Smooth muscle cell (in vitro differentiated cells): Measurements from ENCODE around the gene CLCF1. TPM values are rescaled to one million over a fixed set of nuclear protein-coding genes. Genes with fewer than 3 reads are reported as not detected.

Source experiments
- DNase-seq: peaks from one replicate; lab custom pipeline; 2025; ENCODE audit not compliant: unreplicated experiment; lab: John Stamatoyannopoulos, UW
- H2AFZ ChIP-seq: fragments of 200-600 bp; sonication (generic); 2 replicates; pipeline ENCODE4 v1.6.0; 2016; ENCODE audit warnings: antibody characterized with exemption, low read depth, mild to moderate bottlenecking
- H3F3A ChIP-seq: fragments of 200-600 bp; sonication (generic); 2 replicates; pipeline ENCODE4 v1.6.0; 2017; ENCODE audit warnings: antibody characterized with exemption, low read depth
- H3K27ac ChIP-seq: fragments of 200-600 bp; sonication (generic); 2 replicates; pipeline ENCODE4 v1.5.1; 2016; ENCODE audit warnings: low read depth, mild to moderate bottlenecking
- H3K27me3 ChIP-seq: fragments of 200-600 bp; sonication (generic); 2 replicates; pipeline ENCODE4 v1.6.1; 2016; ENCODE audit warnings: low read depth, mild to moderate bottlenecking
- H3K36me3 ChIP-seq: fragments of 200-600 bp; sonication (generic); 2 replicates; pipeline ENCODE4 v1.5.1; 2016; ENCODE audit warnings: low read depth
- H3K4me1 ChIP-seq: fragments of 200-600 bp; sonication (generic); 2 replicates; pipeline ENCODE4 v1.5.1; 2016; ENCODE audit warnings: low read depth
- H3K4me2 ChIP-seq: fragments of 200-600 bp; sonication (generic); 2 replicates; pipeline ENCODE4 v1.6.0; 2016; ENCODE audit warnings: mild to moderate bottlenecking
- H3K4me3 ChIP-seq: fragments of 200-600 bp; sonication (generic); 2 replicates; pipeline ENCODE4 v1.5.1; 2016; ENCODE audit warnings: mild to moderate bottlenecking
- H3K79me2 ChIP-seq: fragments of 200-600 bp; sonication (generic); 2 replicates; pipeline ENCODE4 v1.6.0; 2016; ENCODE audit warnings: low read depth, mild to moderate bottlenecking
- H3K9ac ChIP-seq: fragments of 200-600 bp; sonication (generic); 2 replicates; pipeline ENCODE4 v1.6.0; 2016; ENCODE audit warnings: low read depth
- H3K9me3 ChIP-seq: fragments of 200-600 bp; sonication (generic); replicated peaks from 2 replicates; pipeline ENCODE4 v1.5.1; 2016; ENCODE audit warnings: low read depth
- H4K20me1 ChIP-seq: fragments of 200-600 bp; sonication (generic); 2 replicates; pipeline ENCODE4 v1.6.0; 2016; ENCODE audit warnings: low read depth
- CTCF ChIP-seq: fragments of 200-600 bp; sonication (generic); IDR thresholded peaks from 2 replicates; pipeline ENCODE4 v1.5.1; 2017; ENCODE audit warnings: borderline replicate concordance, mild to moderate bottlenecking, antibody characterized with exemption; ENCODE audit not compliant: insufficient read depth, poor library complexity, severe bottlenecking
- WGBS: methylation state at CpG from one replicate; pipeline ENCODE4 v1.1.7; 2016; ENCODE audit warnings: low lambda C conversion rate; 5-methylcytosine and 5-hydroxymethylcytosine counted together
- polyA plus RNA-seq: library from polyadenylated mRNA; unstranded; fragments of >200 nt; fragmentation: Nextera tagmentation; extraction: Ambion mirVana; gene quantifications from 2 replicates; pipeline ENCODE4 v1.2.1, GENCODE V29; 2016
- total RNA-seq: library from RNA; depleted of rRNA; stranded (reverse); fragments of >200 nt; gene quantifications from 2 replicates; pipeline ENCODE4 v1.2.3, GENCODE V29; 2014

The CLCF1 gene
- total and polyA plus RNA-seq, 2 experiments from 2014 or later: 6.2 to 12.2 TPM

GRCh38 chr11:67317888-67318555, 55.4 kb downstream of the CLCF1 start:
- no peak for TF ChIP-seq CTCF
- Histone ChIP-seq H3K9ac (peak overlapping the region; percentile 75), H2AFZ (peak overlapping the region; percentile 53), H3K36me3 (no peaks in the 10 kb centered on the region), H3K4me2 (peak overlapping the region; percentile 91), H3K79me2 (no peaks in the 10 kb centered on the region), H3F3A (no peaks in the 10 kb centered on the region), H3K4me1 (no peaks in the 10 kb centered on the region), H3K4me3 (peak overlapping the region; percentile 74), H3K27me3 (no peaks in the 10 kb centered on the region), H3K9me3 (no peaks in the 10 kb centered on the region), H3K27ac (peak overlapping the region; percentile 65), H4K20me1 (no peaks in the 10 kb centered on the region)
- DNase-seq: no peak
- 4% methylated on average over 52 of the region's 53 CpGs for WGBS

GRCh38 chr11:67317205-67317887, 56.1 kb downstream of the CLCF1 start:
- Histone ChIP-seq H2AFZ (peak overlapping the region; percentile 78), H4K20me1 (no peaks in the 10 kb centered on the region), H3F3A (no peaks in the 10 kb centered on the region), H3K4me1 (no peaks in the 10 kb centered on the region), H3K36me3 (no peaks in the 10 kb centered on the region), H3K79me2 (no peaks in the 10 kb centered on the region), H3K27me3 (no peaks in the 10 kb centered on the region), H3K9me3 (no peaks in the 10 kb centered on the region), H3K4me2 (peak overlapping the region; percentile 91), H3K4me3 (peak overlapping the region; percentile 74), H3K9ac (peak overlapping the region; percentile 75), H3K27ac (peak overlapping the region; percentile 65)
- TF ChIP-seq CTCF: peak; percentile 80
- peak; percentile 94 for DNase-seq
- WGBS: under 1% methylated on average over 54 of the region's 55 CpGs

- WGBS: under 1% methylated on average over 10 of the region's 10 CpGs
- H3K4me2 ChIP-seq: peak overlapping the region; percentile 91
- H3K4me1 ChIP-seq: no peaks in the 10 kb centered on the region
- H3K9me3 ChIP-seq: no peaks in the 10 kb centered on the region
- no peak for TF ChIP-seq CTCF
- H3K79me2 ChIP-seq: no peaks in the 10 kb centered on the region
- H3K27ac ChIP-seq: peak overlapping the region; percentile 65
- H3K4me3 ChIP-seq: peak overlapping the region; percentile 74
- no peaks in the 10 kb centered on the region for H3K27me3 ChIP-seq
- H4K20me1 ChIP-seq: no peaks in the 10 kb centered on the region
- DNase-seq: no peak
- H3K36me3 ChIP-seq: no peaks in the 10 kb centered on the region
- H3K9ac ChIP-seq: peak overlapping the region; percentile 31
- no peaks in the 10 kb centered on the region for H3F3A ChIP-seq
- peak overlapping the region; percentile 78 for H2AFZ ChIP-seq
Observed at GRCh38 chr11:67316882-67317204, 56.6 kb downstream of the CLCF1 start.
